ENCODE data around the gene PARD3B.

- TF ChIP-seq EZH2 (IDR thresholded peaks at IDR 0.05; ENCODE audit: low read depth) (no peak), CTCF (conservative IDR thresholded peaks at IDR 0.05) (no peak)
These were observed 402.1 kb downstream of the PARD3B start for GRCh38 chr2:204947405-204947804.

Measured in PC-9 (cell line).